H1 (cell line): ENCODE results near the gene TRPC4. TPM values are rescaled to one million over a fixed set of nuclear protein-coding genes. Genes with fewer than 3 reads are reported as not detected.

Experiments used
- CTCF ChIA-PET: fragments of 300-600 bp; sonication (Branson Sonifier 250); formaldehyde crosslinking; loops from one replicate; lab custom pipeline; 2021; ENCODE audit not compliant: partially characterized antibody; lab: Charles Lee
- POLR2A ChIA-PET: fragments of 300-600 bp; sonication (Branson Sonifier 250); formaldehyde crosslinking; loops from one replicate; lab custom pipeline; 2021; ENCODE audit warnings: inconsistent platforms; ENCODE audit not compliant: partially characterized antibody; lab: Charles Lee
- DNase-seq, 2 experiments: peaks; one replicate each; pipeline versions ENCODE4 v3.0.0 to v3.0.0-alpha.2; 2010 to 2022; ENCODE audit warnings: low spot score in 2 of 2, low read depth in 1 of 2, mixed read lengths in 1 of 2
- FAIRE-seq: peaks from 2 replicates; lab custom pipeline; 2011; peaks lifted over from hg19 to GRCh38; lab: Jason Lieb, UNC
- H2AFZ ChIP-seq: 2 replicates; pipeline ENCODE4 v1.8.1; 2012; ENCODE audit warnings: low read length, inconsistent platforms
- H2AK5ac ChIP-seq: 2 replicates; pipeline ENCODE4 v1.6.1; 2013; ENCODE audit warnings: low read depth, low read length
- H2BK120ac ChIP-seq: replicated peaks from 2 replicates; pipeline ENCODE3; 2013; ENCODE audit warnings: low read depth, low read length, inconsistent platforms
- H2BK12ac ChIP-seq: 2 replicates; pipeline ENCODE4 v1.6.1; 2013; ENCODE audit warnings: low read depth, low read length
- H2BK15ac ChIP-seq: 2 replicates; pipeline ENCODE4 v1.6.1; 2013; ENCODE audit warnings: low read length
- H2BK20ac ChIP-seq: 2 replicates; pipeline ENCODE4 v1.6.1; 2013; ENCODE audit warnings: low read length
- H2BK5ac ChIP-seq: 2 replicates; pipeline ENCODE4 v1.6.1; 2013; ENCODE audit warnings: low read depth, low read length
- H3K14ac ChIP-seq: 2 replicates; pipeline ENCODE4 v1.6.1; 2013; ENCODE audit warnings: inconsistent platforms; ENCODE audit not compliant: insufficient read length
- H3K18ac ChIP-seq: 2 replicates; pipeline ENCODE4 v1.6.1; 2013; ENCODE audit warnings: low read length; ENCODE audit errors: extremely low read depth
- H3K23ac ChIP-seq: 2 replicates; pipeline ENCODE4 v1.6.1; 2013; ENCODE audit warnings: inconsistent platforms; ENCODE audit not compliant: insufficient read length
- H3K23me2 ChIP-seq: 2 replicates; pipeline ENCODE4 v1.6.1; 2013; ENCODE audit warnings: low read depth, low read length
- H3K27ac ChIP-seq: 2 replicates; pipeline ENCODE4 v1.6.1; 2011; ENCODE audit warnings: low read depth, low read length, inconsistent platforms
- H3K27me3 ChIP-seq, 4 experiments: replicated peaks in 1 of 4; 1 replicate in 1 of 4; 2 replicates in 3 of 4; pipeline versions ENCODE4 v1.6.1 to v1.8.1; 2011 to 2013; ENCODE audit warnings: low read length in 3 of 4, mild to moderate bottlenecking in 3 of 4, inconsistent platforms in 2 of 4, mixed read lengths in 2 of 4, moderate library complexity in 1 of 4; ENCODE audit not compliant: control insufficient read depth in 3 of 4, insufficient read depth in 3 of 4; ENCODE audit errors: extremely low read depth in 1 of 4
- H3K36me3 ChIP-seq, 4 experiments: 2 replicates each; pipeline versions ENCODE4 v1.6.1 to v1.8.1; 2011 to 2013; ENCODE audit warnings: mild to moderate bottlenecking in 4 of 4, low read length in 3 of 4, moderate library complexity in 2 of 4, control low read depth in 1 of 4, inconsistent platforms in 1 of 4; ENCODE audit not compliant: insufficient read depth in 4 of 4, control insufficient read depth in 2 of 4
- H3K4ac ChIP-seq: replicated peaks from 2 replicates; pipeline ENCODE3; 2013; ENCODE audit warnings: low read length, low read depth, mixed read lengths, inconsistent platforms; ENCODE audit not compliant: insufficient read length
- H3K4me1 ChIP-seq, 4 experiments: replicated peaks in 1 of 4; 1 replicate in 1 of 4; 2 replicates in 3 of 4; pipeline versions ENCODE4 v1.6.1 to v1.8.1; 2011 to 2013; ENCODE audit warnings: low read length in 3 of 4, inconsistent platforms in 2 of 4, mixed read lengths in 1 of 4; ENCODE audit not compliant: insufficient read depth in 4 of 4, control insufficient read depth in 3 of 4
- H3K4me2 ChIP-seq, 2 experiments: 2 replicates each; pipeline versions ENCODE4 v1.6.1 to v1.8.1; 2011 to 2013; ENCODE audit warnings: low read depth in 2 of 2, low read length in 2 of 2, control low read depth in 1 of 2, inconsistent platforms in 1 of 2, mild to moderate bottlenecking in 1 of 2; ENCODE audit not compliant: insufficient read depth in 1 of 2
- H3K4me3 ChIP-seq, 4 experiments: fragments of 200-600, 300-600 bp in 1 of 4; sonication (generic), shearing (Covaris generic), sonication (Bioruptor Twin) in 1 of 4; 2 replicates each; pipeline versions ENCODE4 v1.5.1 to v1.8.1; 2011 to 2016; ENCODE audit warnings: low read length in 4 of 4, low read depth in 3 of 4, control low read depth in 2 of 4, inconsistent platforms in 2 of 4, mild to moderate bottlenecking in 2 of 4, mixed read lengths in 1 of 4, moderate library complexity in 1 of 4; ENCODE audit not compliant: insufficient read depth in 2 of 4; ENCODE audit errors: extremely low read depth in 1 of 4
- H3K56ac ChIP-seq: replicated peaks from 2 replicates; pipeline ENCODE3; 2013; ENCODE audit warnings: low read depth, mild to moderate bottlenecking, mixed read lengths, low read length, inconsistent platforms; ENCODE audit not compliant: insufficient read length
- H3K79me1 ChIP-seq: 2 replicates; pipeline ENCODE4 v1.6.1; 2013; ENCODE audit warnings: low read depth, low read length, control low read depth
- H3K79me2 ChIP-seq, 2 experiments: 2 replicates each; pipeline versions ENCODE4 v1.6.1 to v1.8.1; 2012 to 2013; ENCODE audit warnings: low read length in 2 of 2, mild to moderate bottlenecking in 2 of 2, inconsistent platforms in 1 of 2; ENCODE audit not compliant: insufficient read depth in 2 of 2, control insufficient read depth in 1 of 2
- H3K9ac ChIP-seq, 4 experiments: replicated peaks in 1 of 4; 1 replicate in 1 of 4; 2 replicates in 3 of 4; pipeline versions ENCODE4 v1.6.1 to v1.8.1; 2011 to 2013; ENCODE audit warnings: low read depth in 3 of 4, low read length in 3 of 4, control low read depth in 2 of 4, mild to moderate bottlenecking in 2 of 4, moderate library complexity in 2 of 4, inconsistent platforms in 1 of 4; ENCODE audit errors: extremely low read depth in 1 of 4
- H3K9me3 ChIP-seq, 2 experiments: 2 replicates each; pipeline versions ENCODE4 v1.6.1 to v1.8.1; 2012 to 2013; ENCODE audit warnings: mild to moderate bottlenecking in 2 of 2, moderate library complexity in 2 of 2, control low read depth in 1 of 2, inconsistent platforms in 1 of 2, low read depth in 1 of 2, low read length in 1 of 2, mixed read lengths in 1 of 2; ENCODE audit not compliant: insufficient read depth in 2 of 2
- H4K20me1 ChIP-seq, 2 experiments: replicated peaks in 1 of 2; 2 replicates each; pipeline versions ENCODE3 to v1.8.1; 2011 to 2013; ENCODE audit warnings: inconsistent platforms in 2 of 2, low read length in 2 of 2, mild to moderate bottlenecking in 1 of 2; ENCODE audit not compliant: insufficient read depth in 2 of 2, control insufficient read depth in 1 of 2
- H4K5ac ChIP-seq: 2 replicates; pipeline ENCODE4 v1.6.1; 2013; ENCODE audit warnings: low read length, low read depth, mixed read lengths, inconsistent platforms; ENCODE audit not compliant: insufficient read length
- H4K8ac ChIP-seq: 2 replicates; pipeline ENCODE4 v1.8.0; 2013; ENCODE audit warnings: mild to moderate bottlenecking, moderate library complexity, low read length, inconsistent platforms; ENCODE audit not compliant: insufficient read depth; ENCODE audit errors: extremely low read depth
- H4K91ac ChIP-seq: replicated peaks from 2 replicates; pipeline ENCODE3; 2013; ENCODE audit warnings: low read length, mixed read lengths, inconsistent platforms; ENCODE audit not compliant: insufficient read length
- CBX5 ChIP-seq: fragments of 300-800, 300-1000 bp; sonication (generic); IDR thresholded peaks from 2 replicates; pipeline ENCODE4 v1.7.1; 2016; ENCODE audit warnings: antibody characterized with exemption, low read length, low read depth
- HDAC2 ChIP-seq, 2 experiments: fragments of 300-600 bp in 1 of 2; sonication (generic) in 1 of 2; IDR thresholded peaks; 2 replicates each; pipeline ENCODE4 v1.6.1; 2011 to 2012; ENCODE audit warnings: low read depth in 2 of 2, low read length in 2 of 2, mild to moderate bottlenecking in 2 of 2, moderate library complexity in 2 of 2, borderline replicate concordance in 1 of 2, inconsistent platforms in 1 of 2
- HDAC6 ChIP-seq: IDR thresholded peaks from one replicate; pipeline ENCODE4 v1.7.1; 2012; ENCODE audit warnings: low read depth, mild to moderate bottlenecking, inconsistent platforms, low read length, moderate library complexity
- JUND ChIP-seq: IDR thresholded peaks from 2 replicates; pipeline ENCODE4 v1.6.1; 2011; ENCODE audit warnings: mild to moderate bottlenecking, improper control_type of control experiment, low read length
- RAD21 ChIP-seq, 2 experiments: IDR thresholded peaks in 1 of 2; conservative IDR thresholded peaks in 1 of 2; 2 replicates each; pipeline ENCODE4 v1.6.1; 2011; ENCODE audit warnings: low read depth in 2 of 2, low read length in 2 of 2, improper control_type of control experiment in 1 of 2, inconsistent platforms in 1 of 2, mild to moderate bottlenecking in 1 of 2, moderate library complexity in 1 of 2
- WGBS, 2 experiments: shearing (Covaris generic) in 1 of 2; methylation state at CpG; one replicate each; pipeline versions ENCODE4 v1.1.6 to v1.1.7; 2013 to 2015; ENCODE audit warnings: low lambda C conversion rate in 2 of 2, mixed read lengths in 2 of 2, inconsistent platforms in 1 of 2, low coverage in 1 of 2, missing lambda C conversion rate in 1 of 2; ENCODE audit not compliant: insufficient replicate concordance in 2 of 2, insufficient coverage in 1 of 2, insufficient read length in 1 of 2; ENCODE audit errors: extremely low coverage in 1 of 2, missing lambda C conversion rate in 1 of 2; 5-methylcytosine and 5-hydroxymethylcytosine counted together
- polyA plus RNA-seq, 7 experiments: library from polyadenylated mRNA; depleted of rRNA in 3 of 7; stranded (reverse) in 5 of 7; unstranded in 2 of 7; fragments of >200 nt in 5 of 7; fragments of 200-250 nt in 2 of 7; gene quantifications; 1 replicate in 5 of 7; 2 replicates in 1 of 7; 4 replicates in 1 of 7; pipeline versions ENCODE4 v1.2.1 to v1.2.3, GENCODE V29; 2011 to 2013; ENCODE audit warnings: missing spikeins in 2 of 7, mixed read lengths in 2 of 7
- total RNA-seq: library from RNA; stranded (reverse); fragmentation: NEBNext Ultra II Directional; extraction: Animal tissue kit (Norgen Biotek cat#: 25700); gene quantifications from 2 replicates; pipeline ENCODE4 v1.2.1, GENCODE V29; 2021
- TF ChIP-seq, protein P1 (sequence below), 3 experiments: IDR thresholded peaks; 1 replicate in 2 of 3; 2 replicates in 1 of 3; pipeline versions ENCODE4 v1.5.1 to v1.6.1; 2011; ENCODE audit warnings: low read length in 3 of 3, mild to moderate bottlenecking in 3 of 3, inconsistent platforms in 2 of 3, low read depth in 1 of 3, moderate library complexity in 1 of 3; ENCODE audit not compliant: insufficient read depth in 1 of 3; ENCODE audit errors: control extremely low read depth in 1 of 3

TRPC4 gene
- total and polyA plus RNA-seq, 2 of the 8 experiments (the other 6 are each of a cell fraction or from before 2014, with no cell fraction given), result 12.3 to 14.7 TPM

GRCh38 chr13:37608750-37609339 is 260.7 kb downstream of the TRPC4 start:
- Histone ChIP-seq H3K27ac (no peak overlapping the region), H2BK12ac (no peak overlapping the region), H2AFZ (no peak overlapping the region), H3K14ac (no peak overlapping the region), H4K91ac (no peak overlapping the region), H2AK5ac (no peak overlapping the region), H3K56ac (no peak overlapping the region), H3K27me3 (no peaks in the 10 kb centered on the region), H2BK120ac (no peak overlapping the region)
- FAIRE-seq, result no peak
- POLR2A ChIA-PET, result no interaction called here
- WGBS, 2 experiments, result 89% methylated on average over 1 of the region's 1 CpG; no CpG with 5 or more reads in 1 of the 2 experiments
- TF ChIP-seq, protein P1, sequence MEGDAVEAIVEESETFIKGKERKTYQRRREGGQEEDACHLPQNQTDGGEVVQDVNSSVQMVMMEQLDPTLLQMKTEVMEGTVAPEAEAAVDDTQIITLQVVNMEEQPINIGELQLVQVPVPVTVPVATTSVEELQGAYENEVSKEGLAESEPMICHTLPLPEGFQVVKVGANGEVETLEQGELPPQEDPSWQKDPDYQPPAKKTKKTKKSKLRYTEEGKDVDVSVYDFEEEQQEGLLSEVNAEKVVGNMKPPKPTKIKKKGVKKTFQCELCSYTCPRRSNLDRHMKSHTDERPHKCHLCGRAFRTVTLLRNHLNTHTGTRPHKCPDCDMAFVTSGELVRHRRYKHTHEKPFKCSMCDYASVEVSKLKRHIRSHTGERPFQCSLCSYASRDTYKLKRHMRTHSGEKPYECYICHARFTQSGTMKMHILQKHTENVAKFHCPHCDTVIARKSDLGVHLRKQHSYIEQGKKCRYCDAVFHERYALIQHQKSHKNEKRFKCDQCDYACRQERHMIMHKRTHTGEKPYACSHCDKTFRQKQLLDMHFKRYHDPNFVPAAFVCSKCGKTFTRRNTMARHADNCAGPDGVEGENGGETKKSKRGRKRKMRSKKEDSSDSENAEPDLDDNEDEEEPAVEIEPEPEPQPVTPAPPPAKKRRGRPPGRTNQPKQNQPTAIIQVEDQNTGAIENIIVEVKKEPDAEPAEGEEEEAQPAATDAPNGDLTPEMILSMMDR (IDR thresholded peaks at IDR 0.05; ENCODE audit: control extremely low read depth in 1 of 3, insufficient read depth in 1 of 3, low read depth in 1 of 3, low read length in 3 of 3), result peak in 1 of 3 experiments; percentile 11; a peak in 1 of 4 replicates
- TF ChIP-seq HDAC2 (IDR thresholded peaks at IDR 0.05; ENCODE audit: borderline replicate concordance in 1 of 2, low read depth in 2 of 2, low read length in 2 of 2) (no peak), RAD21 (IDR thresholded peaks at IDR 0.05 in 1 of 2, conservative IDR thresholded peaks at IDR 0.05 in 1 of 2; ENCODE audit: low read depth in 2 of 2, low read length in 2 of 2) (peak in 1 of 2 experiments; percentile 3; a peak in 1 of 4 replicates), CBX5 (no peak), JUND (no peak), HDAC6 (no peak)
- TF ChIP-seq, all 59 proteins: peak for 2
- CTCF ChIA-PET, result interaction anchor here (0.8 to 2.0 kb wide), 2 partner anchors 14 to 20 kb away, joined by 3 to 4 read pairs; no protein-coding TSS in a partner anchor
- DNase-seq, result no peak
- no peak overlapping the region for H3K18ac ChIP-seq
- H3K9me3 ChIP-seq, result no peaks in the 10 kb centered on the region
- no peaks in the 10 kb centered on the region for H3K79me2 ChIP-seq
- no peak overlapping the region for H4K5ac ChIP-seq
- H4K20me1 ChIP-seq, result no peaks in the 10 kb centered on the region
- H3K4me3 ChIP-seq, result no peak overlapping the region
- H3K36me3 ChIP-seq, result no peaks in the 10 kb centered on the region
- H3K4me2 ChIP-seq, result no peak overlapping the region
- H2BK15ac ChIP-seq, result no peak overlapping the region
- no peak overlapping the region for H3K9ac ChIP-seq
- H3K23me2 ChIP-seq, result no peaks in the 10 kb centered on the region
- H3K23ac ChIP-seq, result no peak overlapping the region
- H4K8ac ChIP-seq, result no peak overlapping the region
- no peaks in the 10 kb centered on the region for H3K4me1 ChIP-seq
- no peak overlapping the region for H2BK20ac ChIP-seq
- no peak overlapping the region for H3K4ac ChIP-seq
- H3K79me1 ChIP-seq, result no peaks in the 10 kb centered on the region
- no peak overlapping the region for H2BK5ac ChIP-seq
